SIG-M5 treated with dmso at 0.1 percent for 504 hours (cell line): ENCODE results near the gene AOPEP.

Source experiments
- DNase-seq: peaks from one replicate; lab custom pipeline; 2025; ENCODE audit not compliant: unreplicated experiment; lab: John Stamatoyannopoulos, UW

The AOPEP gene

GRCh38 chr9:95028853-95029219 lies 302.3 kb downstream of the AOPEP start:
- DNase-seq, result no peak

GRCh38 chr9:95029288-95029687 lies 302.8 kb downstream of the AOPEP start:
- no peak for DNase-seq

GRCh38 chr9:95029720-95030119 lies 303.2 kb downstream of the AOPEP start:
- no peak for DNase-seq

- DNase-seq, result no peak
These were observed 303.8 kb downstream of the AOPEP start for GRCh38 chr9:95030344-95030743.

- no peak for DNase-seq
These were observed 304.6 kb downstream of the AOPEP start for GRCh38 chr9:95030920-95031642.

GRCh38 chr9:95031711-95032461 lies 305.4 kb downstream of the AOPEP start:
- no peak for DNase-seq

- no peak for DNase-seq
These were observed 306.3 kb downstream of the AOPEP start for GRCh38 chr9:95032580-95033341.

- no peak for DNase-seq
These were observed 309.3 kb downstream of the AOPEP start for GRCh38 chr9:95035846-95036245.

- DNase-seq, result no peak
These were observed 310.2 kb downstream of the AOPEP start for GRCh38 chr9:95036676-95037075.

- peak; percentile 3 for DNase-seq
These were observed 311.5 kb downstream of the AOPEP start for GRCh38 chr9:95037789-95038521.

GRCh38 chr9:95038666-95039065 lies 312.2 kb downstream of the AOPEP start:
- no peak for DNase-seq

GRCh38 chr9:95040106-95040505 lies 313.6 kb downstream of the AOPEP start:
- no peak for DNase-seq

- DNase-seq, result no peak
These were observed 317.3 kb downstream of the AOPEP start for GRCh38 chr9:95043826-95044225.

GRCh38 chr9:95044731-95045508 lies 318.4 kb downstream of the AOPEP start:
- DNase-seq, result no peak

GRCh38 chr9:95045751-95046150 lies 319.3 kb downstream of the AOPEP start:
- DNase-seq, result no peak

- DNase-seq, result no peak
These were observed 321.1 kb downstream of the AOPEP start for GRCh38 chr9:95047452-95048224.

GRCh38 chr9:95048225-95049087 lies 322.0 kb downstream of the AOPEP start:
- DNase-seq, result peak; percentile 71

- no peak for DNase-seq
These were observed 323.3 kb downstream of the AOPEP start for GRCh38 chr9:95049761-95050160.
